HepG2 (cell line): ENCODE measurements around the gene COL13A1. TPM values are rescaled to one million over a fixed set of nuclear protein-coding genes. Genes with fewer than 3 reads are reported as not detected.

ENCODE experiments used
- ATAC-seq: fragments of 200-7000 bp; cut with Tn5 transposase; 3 replicates; pipeline ENCODE4 v1.9.1; 2020; ENCODE audit warnings: mild to moderate bottlenecking, moderate library complexity
- BruUV-seq: library from RNA; stranded (reverse); fragments of 400-500 nt; replicated peaks from 2 replicates; lab custom pipeline; 2021; lab: Mats Ljungman, UMichigan
- CTCF ChIA-PET: fragments of 300-600 bp; formaldehyde crosslinking; extraction: SDS; loops from one replicate; lab custom pipeline; 2021; ENCODE audit warnings: low total read pairs, inconsistent platforms, low intra/inter-chr PET ratio; lab: Yijun Ruan, JAX
- POLR2A ChIA-PET: fragments of 350-600 bp; sonication (Branson Sonifier 250); formaldehyde crosslinking; loops from one replicate; lab custom pipeline; 2020; ENCODE audit warnings: antibody characterized with exemption, inconsistent platforms; lab: Yijun Ruan, JAX
- DNase-seq: peaks from one replicate; pipeline ENCODE4 v3.0.0-alpha.2; 2015; ENCODE audit warnings: low spot score
- FAIRE-seq: peaks from 3 replicates; lab custom pipeline; 2011; peaks lifted over from hg19 to GRCh38; lab: Jason Lieb, UNC
- H2AFZ ChIP-seq: one replicate; pipeline ENCODE4 v1.6.1; 2011; ENCODE audit warnings: low read length, inconsistent platforms
- H3K27ac ChIP-seq: fragments of 300-600 bp; 3 replicates; pipeline ENCODE4 v1.8.0; 2011; ENCODE audit warnings: mixed run types, mild to moderate bottlenecking, mixed read lengths, low read length, inconsistent platforms; ENCODE audit not compliant: insufficient read depth; ENCODE audit errors: extremely low read length
- H3K27me3 ChIP-seq, 2 experiments: fragments of 200-600 bp in 1 of 2; 2 replicates in 1 of 2; 3 replicates in 1 of 2; pipeline versions ENCODE4 v1.6.0 to v1.8.0; 2011; ENCODE audit warnings: low read length in 2 of 2, mild to moderate bottlenecking in 2 of 2, moderate library complexity in 2 of 2, inconsistent platforms in 1 of 2; ENCODE audit not compliant: insufficient read depth in 2 of 2, control insufficient read depth in 1 of 2
- H3K36me3 ChIP-seq, 2 experiments: fragments of 200-600 bp in 1 of 2; replicated peaks in 1 of 2; 2 replicates in 1 of 2; 3 replicates in 1 of 2; pipeline versions ENCODE4 v1.5.1 to v1.8.0; 2011; ENCODE audit warnings: low read length in 2 of 2, inconsistent platforms in 1 of 2; ENCODE audit not compliant: insufficient read depth in 2 of 2, control insufficient read depth in 1 of 2
- H3K4me1 ChIP-seq: 2 replicates; pipeline ENCODE4 v1.5.1; 2012; ENCODE audit warnings: low read length, inconsistent platforms; ENCODE audit not compliant: insufficient read depth
- H3K4me2 ChIP-seq: 2 replicates; pipeline ENCODE4 v1.6.0; 2011; ENCODE audit warnings: low read depth, low read length, inconsistent platforms
- H3K4me3 ChIP-seq, 3 experiments: fragments of 200-600 bp in 1 of 3; sonication (generic), shearing (Covaris generic) in 1 of 3; replicated peaks in 1 of 3; 2 replicates each; pipeline ENCODE4 v1.5.1; 2011 to 2016; ENCODE audit warnings: low read length in 3 of 3, inconsistent platforms in 2 of 3, low read depth in 2 of 3, mild to moderate bottlenecking in 2 of 3, control low read depth in 1 of 3, mixed read lengths in 1 of 3; ENCODE audit not compliant: insufficient read depth in 1 of 3
- H3K79me2 ChIP-seq: one replicate; pipeline ENCODE4 v1.6.1; 2011; ENCODE audit warnings: low read length, inconsistent platforms; ENCODE audit not compliant: insufficient read depth
- H3K9ac ChIP-seq: 2 replicates; pipeline ENCODE4 v1.6.0; 2011; ENCODE audit warnings: mild to moderate bottlenecking, low read depth, low read length, inconsistent platforms; ENCODE audit not compliant: insufficient read depth
- H3K9me3 ChIP-seq: 2 replicates; pipeline ENCODE4 v1.5.1; 2012; ENCODE audit warnings: mild to moderate bottlenecking, low read length
- H4K20me1 ChIP-seq: 2 replicates; pipeline ENCODE4 v1.6.0; 2011; ENCODE audit warnings: inconsistent platforms, mild to moderate bottlenecking, low read length, moderate library complexity; ENCODE audit not compliant: insufficient read depth
- BRD4 ChIP-seq: sonication (generic); formaldehyde crosslinking; IDR thresholded peaks from 2 replicates; pipeline ENCODE4 v1.4.0; 2020; ENCODE audit warnings: missing genetic modification reagents
- DNMT1 ChIP-seq: sonication (generic); formaldehyde crosslinking; IDR thresholded peaks from 2 replicates; pipeline ENCODE4 v1.5.1; 2020; ENCODE audit warnings: mild to moderate bottlenecking, missing genetic modification reagents
- HIVEP1 ChIP-seq: sonication (generic); formaldehyde crosslinking; IDR thresholded peaks from 2 replicates; pipeline ENCODE4 v1.4.0; 2020; ENCODE audit warnings: mild to moderate bottlenecking, missing genetic modification reagents
- JARID2 ChIP-seq: sonication (generic); formaldehyde crosslinking; IDR thresholded peaks from 2 replicates; pipeline ENCODE4 v1.8.1; 2023; ENCODE audit warnings: missing genetic modification reagents, inconsistent platforms; ENCODE audit not compliant: insufficient replicate concordance
- RARG ChIP-seq: sonication (generic); formaldehyde crosslinking; IDR thresholded peaks from 2 replicates; pipeline ENCODE4 v1.4.0; 2020; ENCODE audit warnings: low read depth, mild to moderate bottlenecking, missing genetic modification reagents
- RELA ChIP-seq: sonication (generic); formaldehyde crosslinking; IDR thresholded peaks from 2 replicates; pipeline ENCODE4 v1.4.0; 2020; ENCODE audit warnings: missing genetic modification reagents
- REPIN1 ChIP-seq: sonication (generic); formaldehyde crosslinking; IDR thresholded peaks from 2 replicates; pipeline ENCODE4 v1.8.0; 2022; ENCODE audit warnings: missing genetic modification reagents, low read depth, mild to moderate bottlenecking, borderline replicate concordance
- SALL1 ChIP-seq: sonication (generic); formaldehyde crosslinking; IDR thresholded peaks from 2 replicates; pipeline ENCODE4 v1.8.0; 2022; ENCODE audit warnings: mild to moderate bottlenecking, missing genetic modification reagents
- SETDB1 ChIP-seq: sonication (generic); formaldehyde crosslinking; IDR thresholded peaks from 2 replicates; pipeline ENCODE4 v1.5.1; 2020; ENCODE audit warnings: missing genetic modification reagents, mild to moderate bottlenecking, borderline replicate concordance
- SP4 ChIP-seq: sonication (generic); formaldehyde crosslinking; IDR thresholded peaks from 2 replicates; pipeline ENCODE4 v1.8.1; 2023; ENCODE audit warnings: mild to moderate bottlenecking, missing genetic modification reagents
- TCF7L2 ChIP-seq: IDR thresholded peaks from 2 replicates; pipeline ENCODE4 v1.6.1; 2011; ENCODE audit warnings: mild to moderate bottlenecking, low read depth, low read length, moderate library complexity
- TOE1 ChIP-seq: sonication (generic); formaldehyde crosslinking; IDR thresholded peaks from 2 replicates; pipeline ENCODE4 v1.4.0; 2020; ENCODE audit warnings: mild to moderate bottlenecking, missing genetic modification reagents
- ZNF7 ChIP-seq: IDR thresholded peaks from 2 replicates; pipeline ENCODE4 v1.6.1; 2016; ENCODE audit warnings: missing biosample characterization, missing genetic modification reagents
- ZNF747 ChIP-seq: sonication (generic); formaldehyde crosslinking; IDR thresholded peaks from 2 replicates; pipeline ENCODE4 v1.8.1; 2023; ENCODE audit warnings: missing genetic modification reagents, mild to moderate bottlenecking, borderline replicate concordance
- ZNF75D ChIP-seq: sonication (generic); formaldehyde crosslinking; IDR thresholded peaks from 2 replicates; pipeline ENCODE4 v1.8.1; 2023; ENCODE audit warnings: missing genetic modification reagents, mild to moderate bottlenecking, borderline replicate concordance
- ZNF782 ChIP-seq: sonication (generic); formaldehyde crosslinking; IDR thresholded peaks from 2 replicates; pipeline ENCODE4 v1.4.0; 2020; ENCODE audit warnings: missing genetic modification reagents, mild to moderate bottlenecking, borderline replicate concordance
- WGBS: methylation state at CpG from one replicate; pipeline ENCODE4 v1.1.6; 2017; ENCODE audit warnings: low lambda C conversion rate; 5-methylcytosine and 5-hydroxymethylcytosine counted together
- in situ Hi-C: cut with HindIII; loops from 2 replicates; pipeline ENCODE4 v1.10.0; 2017; ENCODE audit warnings: low pct_unique_long_range_greater_than_20kb; ENCODE audit not compliant: extremely low pct_ligation_motif_present
- intact Hi-C: fragments of 100-400 bp; cut with micrococcal nuclease; formaldehyde crosslinking; loops from one replicate; pipeline ENCODE4 v1.10.0; 2022; ENCODE audit not compliant: unreplicated experiment
- polyA plus RNA-seq, 8 experiments: library from polyadenylated mRNA; depleted of rRNA in 3 of 8; stranded (reverse) in 7 of 8; unstranded in 1 of 8; fragments of >200 nt; fragmentation: Illumina TruSeq in 4 of 8; extraction: Trizol in 4 of 8; gene quantifications; 2 replicates each; pipeline versions ENCODE4 v1.2.1 to v1.2.3, GENCODE V29; 2011 to 2016; ENCODE audit warnings: low read depth in 4 of 8, missing spikeins in 1 of 8, mixed read lengths in 1 of 8; ENCODE audit not compliant: insufficient read depth in 1 of 8
- total RNA-seq, 5 experiments: library from RNA; depleted of rRNA; stranded (reverse); fragments of >200 nt; fragmentation: Illumina TruSeq; extraction: Trizol; gene quantifications; 2 replicates each; pipeline ENCODE4 v1.2.3, GENCODE V29; 2016; ENCODE audit warnings: low read depth in 1 of 5
- TF ChIP-seq, protein P1 (sequence below): sonication (generic); formaldehyde crosslinking; IDR thresholded peaks from 2 replicates; pipeline ENCODE4 v1.4.0; 2020; ENCODE audit warnings: mild to moderate bottlenecking, missing genetic modification reagents
- TF ChIP-seq, protein P2 (sequence below): sonication (generic); formaldehyde crosslinking; IDR thresholded peaks from 2 replicates; pipeline ENCODE4 v1.8.0; 2022; ENCODE audit warnings: missing genetic modification reagents, mild to moderate bottlenecking, inconsistent platforms, borderline replicate concordance
- TF ChIP-seq, protein P3 (sequence below): sonication (generic); formaldehyde crosslinking; IDR thresholded peaks from 2 replicates; pipeline ENCODE4 v1.5.1; 2020; ENCODE audit warnings: mild to moderate bottlenecking, missing genetic modification reagents, moderate library complexity
- TF ChIP-seq, protein P4 (sequence below): sonication (generic); formaldehyde crosslinking; IDR thresholded peaks from 2 replicates; pipeline ENCODE4 v1.5.0; 2020; ENCODE audit warnings: mild to moderate bottlenecking, low read depth, missing genetic modification reagents, borderline replicate concordance

COL13A1 gene
- total and polyA plus RNA-seq, 2 of the 13 experiments (the other 11 are each of a cell fraction or from before 2014, with no cell fraction given) = 0.07 TPM; not detected in 1

DNA sequence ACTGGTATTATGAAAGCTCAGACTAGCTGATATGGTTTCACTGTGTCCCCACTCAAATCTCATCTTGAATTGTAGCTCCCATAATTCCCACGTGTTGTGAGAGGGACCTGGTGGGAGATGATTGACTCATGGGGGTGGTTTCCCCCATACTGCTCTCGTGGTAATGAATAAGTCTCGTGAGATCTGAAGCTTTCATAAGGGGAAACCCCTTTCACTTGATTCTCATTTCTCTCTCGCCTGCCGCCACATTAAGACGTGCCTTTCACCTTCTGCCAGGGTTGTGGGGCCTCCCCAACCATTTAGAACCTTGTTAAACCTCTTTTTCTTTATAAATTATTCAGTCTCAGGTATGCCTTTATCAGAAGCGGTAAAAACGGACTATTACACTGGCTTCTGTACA lies 40.3 kb downstream of the COL13A1 start:
- no peak overlapping the region for H3K27ac ChIP-seq
- ChIA-PET POLR2A (no interaction called here), CTCF (no interaction called here)
- intact Hi-C loops (no loop called here), in situ Hi-C loops (no loop called here)
- H3K36me3 ChIP-seq = no peaks in the 10 kb centered on the region
- WGBS = 12% methylated on average over 6 of the region's 8 CpGs
- BruUV-seq = no TSS peak
- DNase-seq (no peak), ATAC-seq (no peak), FAIRE-seq (no peak)
- H3K4me2 ChIP-seq = no peak overlapping the region
- H3K79me2 ChIP-seq = no peaks in the 10 kb centered on the region
- no peak overlapping the region for H3K4me3 ChIP-seq
- H2AFZ ChIP-seq = no peak overlapping the region
- H4K20me1 ChIP-seq = no peaks in the 10 kb centered on the region
- no peaks in the 10 kb centered on the region for H3K4me1 ChIP-seq
- TF ChIP-seq ZNF747 (CRISPR knock-in tag) (no peak), ZNF75D (CRISPR knock-in tag) (no peak), SALL1 (no peak), REPIN1 (CRISPR knock-in tag) (no peak), DNMT1 (CRISPR knock-in tag) (no peak), TCF7L2 (no peak), HIVEP1 (CRISPR knock-in tag) (no peak), TOE1 (CRISPR knock-in tag) (no peak), ZNF782 (no peak), SETDB1 (CRISPR knock-in tag) (no peak), BRD4 (no peak), JARID2 (no peak), RELA (CRISPR knock-in tag) (no peak), SP4 (no peak), RARG (CRISPR knock-in tag) (no peak), ZNF7 (CRISPR knock-in tag) (no peak)
- TF ChIP-seq, protein P1, sequence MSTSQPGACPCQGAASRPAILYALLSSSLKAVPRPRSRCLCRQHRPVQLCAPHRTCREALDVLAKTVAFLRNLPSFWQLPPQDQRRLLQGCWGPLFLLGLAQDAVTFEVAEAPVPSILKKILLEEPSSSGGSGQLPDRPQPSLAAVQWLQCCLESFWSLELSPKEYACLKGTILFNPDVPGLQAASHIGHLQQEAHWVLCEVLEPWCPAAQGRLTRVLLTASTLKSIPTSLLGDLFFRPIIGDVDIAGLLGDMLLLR = no peak
- TF ChIP-seq, protein P2, sequence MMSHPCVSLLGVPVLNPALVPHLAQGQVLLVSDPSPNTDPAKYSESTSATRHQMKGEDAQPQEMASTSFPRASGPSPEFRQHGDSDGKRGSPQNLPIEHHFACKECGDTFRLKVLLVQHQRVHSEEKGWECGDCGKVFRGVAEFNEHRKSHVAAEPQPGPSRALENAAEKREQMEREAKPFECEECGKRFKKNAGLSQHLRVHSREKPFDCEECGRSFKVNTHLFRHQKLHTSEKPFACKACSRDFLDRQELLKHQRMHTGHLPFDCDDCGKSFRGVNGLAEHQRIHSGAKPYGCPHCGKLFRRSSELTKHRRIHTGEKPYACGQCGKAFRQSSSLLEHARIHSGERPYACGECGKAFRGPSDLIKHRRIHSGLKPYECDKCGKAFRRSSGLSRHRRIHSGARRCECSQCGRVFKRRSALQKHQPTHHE (CRISPR knock-in tag) = no peak
- TF ChIP-seq, protein P3, sequence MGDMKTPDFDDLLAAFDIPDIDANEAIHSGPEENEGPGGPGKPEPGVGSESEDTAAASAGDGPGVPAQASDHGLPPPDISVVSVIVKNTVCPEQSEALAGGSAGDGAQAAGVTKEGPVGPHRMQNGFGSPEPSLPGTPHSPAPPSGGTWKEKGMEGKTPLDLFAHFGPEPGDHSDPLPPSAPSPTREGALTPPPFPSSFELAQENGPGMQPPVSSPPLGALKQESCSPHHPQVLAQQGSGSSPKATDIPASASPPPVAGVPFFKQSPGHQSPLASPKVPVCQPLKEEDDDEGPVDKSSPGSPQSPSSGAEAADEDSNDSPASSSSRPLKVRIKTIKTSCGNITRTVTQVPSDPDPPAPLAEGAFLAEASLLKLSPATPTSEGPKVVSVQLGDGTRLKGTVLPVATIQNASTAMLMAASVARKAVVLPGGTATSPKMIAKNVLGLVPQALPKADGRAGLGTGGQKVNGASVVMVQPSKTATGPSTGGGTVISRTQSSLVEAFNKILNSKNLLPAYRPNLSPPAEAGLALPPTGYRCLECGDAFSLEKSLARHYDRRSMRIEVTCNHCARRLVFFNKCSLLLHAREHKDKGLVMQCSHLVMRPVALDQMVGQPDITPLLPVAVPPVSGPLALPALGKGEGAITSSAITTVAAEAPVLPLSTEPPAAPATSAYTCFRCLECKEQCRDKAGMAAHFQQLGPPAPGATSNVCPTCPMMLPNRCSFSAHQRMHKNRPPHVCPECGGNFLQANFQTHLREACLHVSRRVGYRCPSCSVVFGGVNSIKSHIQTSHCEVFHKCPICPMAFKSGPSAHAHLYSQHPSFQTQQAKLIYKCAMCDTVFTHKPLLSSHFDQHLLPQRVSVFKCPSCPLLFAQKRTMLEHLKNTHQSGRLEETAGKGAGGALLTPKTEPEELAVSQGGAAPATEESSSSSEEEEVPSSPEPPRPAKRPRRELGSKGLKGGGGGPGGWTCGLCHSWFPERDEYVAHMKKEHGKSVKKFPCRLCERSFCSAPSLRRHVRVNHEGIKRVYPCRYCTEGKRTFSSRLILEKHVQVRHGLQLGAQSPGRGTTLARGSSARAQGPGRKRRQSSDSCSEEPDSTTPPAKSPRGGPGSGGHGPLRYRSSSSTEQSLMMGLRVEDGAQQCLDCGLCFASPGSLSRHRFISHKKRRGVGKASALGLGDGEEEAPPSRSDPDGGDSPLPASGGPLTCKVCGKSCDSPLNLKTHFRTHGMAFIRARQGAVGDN = no peak
- TF ChIP-seq, protein P4, sequence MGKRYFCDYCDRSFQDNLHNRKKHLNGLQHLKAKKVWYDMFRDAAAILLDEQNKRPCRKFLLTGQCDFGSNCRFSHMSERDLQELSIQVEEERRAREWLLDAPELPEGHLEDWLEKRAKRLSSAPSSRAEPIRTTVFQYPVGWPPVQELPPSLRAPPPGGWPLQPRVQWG (CRISPR knock-in tag) = no peak
- no peaks in the 10 kb centered on the region for H3K9me3 ChIP-seq
- H3K9ac ChIP-seq = no peak overlapping the region
- peaks cover 3 to 54% of the 10 kb centered on the region in 2 experiments; a peak in 4 of 5 replicates for H3K27me3 ChIP-seq
